T-helper 2 cell treated with Interferon-gamma antibody and Interleukin-4, amounts not matched to agents 5 μg/mL and 100 μg/mL, for 36 hours (primary cell): ENCODE data around the gene FARP1.
A peak's percentile ranks its signal among the peaks of the same experiment; 100 is the strongest.

Experiments used
- DNase-seq: peaks from one replicate; pipeline ENCODE4 v3.0.0; 2021; ENCODE audit warnings: low spot score
- H3K27ac Mint-ChIP-seq: one replicate; pipeline ENCODE4 v1.8.0; 2021; ENCODE audit warnings: mild to moderate bottlenecking, mixed read lengths
- H3K27me3 Mint-ChIP-seq: one replicate; pipeline ENCODE4 v1.8.0; 2021; ENCODE audit warnings: low read depth, mixed read lengths
- H3K36me3 Mint-ChIP-seq: one replicate; pipeline ENCODE4 v1.8.0; 2021; ENCODE audit warnings: low read depth, mixed read lengths
- H3K4me1 Mint-ChIP-seq: one replicate; pipeline ENCODE4 v1.8.0; 2021; ENCODE audit warnings: low read depth, mixed read lengths
- H3K4me3 Mint-ChIP-seq: one replicate; pipeline ENCODE4 v1.8.0; 2022; ENCODE audit warnings: mild to moderate bottlenecking, moderate library complexity, mixed read lengths
- H3K9me3 Mint-ChIP-seq: one replicate; pipeline ENCODE4 v1.8.0; 2021; ENCODE audit warnings: mixed read lengths

FARP1 gene

DNA sequence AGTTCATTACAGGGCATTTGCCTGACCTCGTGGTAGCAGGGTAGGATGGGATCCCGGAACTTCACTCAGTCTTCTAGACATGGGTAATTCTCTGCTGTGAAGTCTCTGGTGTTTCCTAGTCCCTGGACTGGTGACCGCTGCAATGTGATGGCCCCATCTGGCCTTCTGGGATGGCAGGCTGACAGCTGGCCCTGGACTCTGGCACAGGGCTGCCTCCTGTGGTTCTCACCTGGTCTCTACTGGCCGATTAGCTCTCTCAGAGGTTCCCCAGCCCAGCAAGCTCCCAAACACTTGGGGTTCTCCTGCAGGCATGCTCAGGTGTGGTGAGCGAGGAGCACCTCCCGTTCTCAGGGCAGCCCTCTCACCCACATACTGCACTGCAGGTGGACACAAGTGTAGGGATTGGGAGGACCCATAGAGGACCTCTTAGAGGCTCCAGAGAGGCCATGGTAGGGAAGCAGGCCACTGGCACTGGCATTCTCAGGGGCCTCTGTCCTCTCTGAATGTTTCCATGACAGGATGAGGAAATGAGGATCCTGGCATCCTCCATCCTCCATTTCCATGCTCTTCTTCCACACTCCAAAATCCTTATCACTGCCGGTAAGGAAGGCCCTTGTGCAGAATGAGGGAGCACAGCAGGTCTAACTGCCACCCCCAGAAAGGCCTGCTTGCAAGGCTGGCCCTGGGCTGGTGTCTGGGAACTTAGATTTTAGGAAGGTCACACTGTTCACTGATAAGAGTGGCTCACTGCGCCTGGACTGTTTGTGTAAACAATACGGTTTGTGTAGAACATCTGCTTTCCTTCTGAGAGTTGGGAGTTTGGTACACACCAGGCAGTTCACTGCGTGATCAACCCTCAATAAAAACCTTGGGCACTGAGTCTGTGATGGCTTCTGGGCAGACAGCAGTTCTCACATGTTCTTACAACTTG lies 31.5 kb upstream of the FARP1 start:
- Mint-ChIP-seq H3K27me3 (no peaks in the 10 kb centered on the region), H3K27ac (no peak overlapping the region), H3K36me3 (no peaks in the 10 kb centered on the region), H3K9me3 (no peaks in the 10 kb centered on the region), H3K4me1 (no peaks in the 10 kb centered on the region), H3K4me3 (no peak overlapping the region)
- DNase-seq: no peak

DNA sequence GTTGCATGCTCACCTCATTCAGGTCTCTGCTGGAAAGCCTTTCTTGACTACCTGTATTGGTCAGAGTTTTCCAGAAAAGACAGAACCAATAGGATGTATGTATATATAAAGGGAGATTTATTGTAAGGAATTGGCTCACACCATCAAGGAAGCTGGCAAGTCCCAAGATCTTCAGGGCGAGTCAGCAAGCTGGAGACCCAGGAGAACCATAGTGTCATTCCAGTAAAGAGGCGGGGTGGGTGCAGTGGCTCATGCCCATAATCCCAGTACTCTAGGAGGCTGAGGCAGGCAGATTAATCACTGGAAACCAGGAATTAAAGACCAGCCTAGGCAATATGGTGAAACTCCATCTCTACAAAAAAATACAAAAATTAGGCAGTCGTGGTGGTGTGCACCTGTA lies 30.4 kb upstream of the FARP1 start:
- no peak for DNase-seq
- Mint-ChIP-seq H3K27me3 (no peaks in the 10 kb centered on the region), H3K4me3 (no peak overlapping the region), H3K9me3 (no peaks in the 10 kb centered on the region), H3K36me3 (no peaks in the 10 kb centered on the region), H3K27ac (no peak overlapping the region), H3K4me1 (no peaks in the 10 kb centered on the region)

DNA sequence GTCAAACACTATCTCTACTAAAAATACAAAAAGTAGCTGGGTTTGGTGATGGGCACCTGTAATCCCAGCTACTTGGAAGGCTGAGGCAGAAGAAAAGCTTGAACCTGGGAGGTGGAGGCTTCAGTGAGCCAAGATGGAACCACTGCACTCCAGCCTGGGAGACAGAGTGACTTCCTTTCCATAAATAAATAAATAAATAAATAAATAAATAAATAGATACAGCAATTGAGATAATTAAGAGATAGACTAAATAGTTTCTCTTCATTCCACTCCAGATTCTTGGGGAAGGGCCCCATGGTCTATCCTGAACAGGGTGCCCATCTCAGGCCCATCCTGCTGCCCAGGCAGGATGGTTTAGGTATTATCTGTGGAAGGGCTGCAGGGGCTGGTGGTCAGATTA lies 24.0 kb upstream of the FARP1 start:
- no peak for DNase-seq
- Mint-ChIP-seq H3K27me3 (no peaks in the 10 kb centered on the region), H3K9me3 (peaks cover 3% of the 10 kb centered on the region), H3K36me3 (no peaks in the 10 kb centered on the region), H3K27ac (no peak overlapping the region), H3K4me1 (no peaks in the 10 kb centered on the region), H3K4me3 (no peak overlapping the region)

DNA sequence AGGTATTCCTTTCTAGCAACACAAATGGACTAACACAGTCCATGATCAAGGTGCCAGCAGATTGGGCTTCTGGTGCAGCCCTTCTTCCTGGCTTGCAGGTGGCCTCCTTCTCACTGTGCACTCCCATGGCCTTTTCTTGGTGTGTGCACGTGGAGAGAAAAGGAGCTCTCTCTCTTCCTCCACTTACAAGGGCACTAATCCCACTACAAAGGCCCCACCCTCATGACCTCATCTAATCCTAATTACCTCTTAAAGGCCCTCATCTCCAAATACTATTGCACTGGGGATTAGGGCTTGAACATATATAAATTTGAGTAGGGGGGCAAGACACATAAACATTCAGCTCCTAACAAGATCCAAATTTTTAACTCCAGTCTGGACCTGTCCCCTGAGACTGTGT lies 19.7 kb upstream of the FARP1 start:
- H3K4me1 Mint-ChIP-seq: no peaks in the 10 kb centered on the region
- no peaks in the 10 kb centered on the region for H3K27me3 Mint-ChIP-seq
- peaks cover 11% of the 10 kb centered on the region for H3K9me3 Mint-ChIP-seq
- H3K27ac Mint-ChIP-seq: no peak overlapping the region
- no peak for DNase-seq
- no peaks in the 10 kb centered on the region for H3K36me3 Mint-ChIP-seq
- no peak overlapping the region for H3K4me3 Mint-ChIP-seq

DNA sequence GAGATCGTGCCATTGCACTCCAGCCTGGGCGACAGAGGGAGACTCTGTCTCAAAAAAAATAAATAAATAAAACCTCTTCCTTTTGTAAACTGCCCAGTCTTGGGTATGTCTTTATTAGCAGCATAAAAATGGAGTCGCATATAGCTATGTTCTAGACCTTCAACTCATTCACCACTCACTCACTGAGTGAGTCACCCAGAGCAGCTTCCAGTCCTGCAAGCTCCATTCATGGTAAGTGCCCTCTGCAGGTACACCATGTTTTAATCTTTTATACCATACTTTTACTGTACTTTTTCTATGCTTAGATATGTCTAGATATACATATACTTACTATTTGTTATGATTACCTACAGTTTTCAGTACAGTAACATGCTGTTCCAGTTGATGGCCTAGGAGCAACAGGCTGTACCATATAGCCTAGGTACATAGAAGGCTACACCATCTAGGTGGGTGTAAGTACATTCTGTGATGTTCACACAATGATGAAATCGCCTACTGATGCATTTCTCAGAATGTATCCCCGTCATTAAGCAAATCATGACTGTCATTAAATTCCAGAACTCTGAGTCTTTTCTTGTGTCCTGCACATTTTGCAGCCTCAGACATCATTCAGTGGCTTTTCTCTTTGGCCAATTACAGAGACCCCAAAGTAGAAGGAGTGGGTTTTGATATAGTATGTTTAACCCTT lies 13.7 kb upstream of the FARP1 start:
- no peaks in the 10 kb centered on the region for H3K4me1 Mint-ChIP-seq
- no peak overlapping the region for H3K4me3 Mint-ChIP-seq
- peaks cover 4% of the 10 kb centered on the region for H3K9me3 Mint-ChIP-seq
- H3K27me3 Mint-ChIP-seq: peaks cover 8% of the 10 kb centered on the region
- H3K36me3 Mint-ChIP-seq: no peaks in the 10 kb centered on the region
- no peak for DNase-seq
- H3K27ac Mint-ChIP-seq: no peak overlapping the region

DNA sequence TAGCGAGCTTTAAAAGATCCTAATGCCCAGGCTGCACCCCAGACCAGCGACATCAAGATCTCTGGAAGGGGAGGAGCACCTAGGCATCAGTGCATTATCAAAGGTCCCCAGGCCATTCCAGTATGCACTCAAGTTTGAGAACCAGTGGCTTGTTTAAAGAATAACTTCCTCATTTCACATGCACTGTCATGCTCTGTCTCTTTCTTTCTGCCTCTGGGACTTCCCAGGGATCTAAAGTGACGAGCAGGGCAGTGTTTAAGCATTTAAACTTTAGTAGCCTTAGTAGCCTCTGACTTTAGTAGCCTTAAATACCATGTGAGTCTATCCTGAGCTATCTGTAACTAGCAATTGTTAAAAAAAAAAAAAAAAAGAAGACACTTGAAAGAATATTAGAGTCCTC lies 8.9 kb upstream of the FARP1 start:
- Mint-ChIP-seq H3K4me1 (no peaks in the 10 kb centered on the region), H3K27me3 (peaks cover 18% of the 10 kb centered on the region), H3K27ac (no peak overlapping the region), H3K36me3 (no peaks in the 10 kb centered on the region), H3K9me3 (no peaks in the 10 kb centered on the region), H3K4me3 (no peak overlapping the region)
- no peak for DNase-seq

DNA sequence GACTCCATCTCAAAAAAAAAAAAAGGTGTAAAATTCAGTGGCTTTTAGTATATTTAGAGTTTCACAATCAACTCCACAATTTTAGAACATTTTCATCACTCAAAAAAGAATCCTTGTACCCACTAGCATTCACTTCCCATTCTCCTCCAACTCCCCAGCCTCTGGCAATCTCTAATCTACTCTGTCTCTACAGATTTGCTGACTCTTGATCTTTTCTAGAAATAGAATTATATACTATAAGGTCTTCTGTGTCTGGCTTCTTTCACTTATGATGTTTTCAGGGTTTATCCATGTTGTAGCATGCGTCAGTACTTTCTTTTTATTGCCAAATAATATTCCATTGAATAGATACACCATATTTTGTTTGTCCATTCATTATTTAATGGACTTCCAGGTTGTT lies 8.0 kb upstream of the FARP1 start:
- no peaks in the 10 kb centered on the region for H3K4me1 Mint-ChIP-seq
- no peak overlapping the region for H3K4me3 Mint-ChIP-seq
- no peak for DNase-seq
- no peaks in the 10 kb centered on the region for H3K36me3 Mint-ChIP-seq
- H3K9me3 Mint-ChIP-seq: no peaks in the 10 kb centered on the region
- H3K27ac Mint-ChIP-seq: no peak overlapping the region
- H3K27me3 Mint-ChIP-seq: peaks cover 26% of the 10 kb centered on the region

DNA sequence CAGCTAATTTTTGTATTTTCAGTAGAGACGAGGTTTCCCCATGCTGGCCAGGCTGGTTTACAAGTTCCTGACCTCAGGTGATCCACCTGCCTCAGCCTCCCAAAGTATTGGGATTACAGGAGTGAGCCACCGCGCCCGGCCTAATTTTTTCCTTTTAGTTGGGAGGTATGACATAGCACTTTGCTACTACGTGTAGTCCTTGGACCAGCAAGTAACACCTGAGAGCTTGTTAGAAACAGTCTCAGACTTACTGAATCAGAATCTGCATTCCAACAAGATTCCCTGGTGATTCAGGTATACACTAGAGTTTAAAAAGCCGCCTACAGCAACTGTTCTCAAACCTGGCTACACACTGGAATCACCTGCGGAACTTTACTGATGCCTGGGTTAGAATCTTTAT lies 1.8 kb upstream of the FARP1 start:
- Mint-ChIP-seq H3K4me1 (peaks cover 7% of the 10 kb centered on the region), H3K4me3 (no peak overlapping the region), H3K27me3 (peaks cover 64% of the 10 kb centered on the region), H3K27ac (no peak overlapping the region), H3K9me3 (no peaks in the 10 kb centered on the region), H3K36me3 (no peaks in the 10 kb centered on the region)
- no peak for DNase-seq

DNA sequence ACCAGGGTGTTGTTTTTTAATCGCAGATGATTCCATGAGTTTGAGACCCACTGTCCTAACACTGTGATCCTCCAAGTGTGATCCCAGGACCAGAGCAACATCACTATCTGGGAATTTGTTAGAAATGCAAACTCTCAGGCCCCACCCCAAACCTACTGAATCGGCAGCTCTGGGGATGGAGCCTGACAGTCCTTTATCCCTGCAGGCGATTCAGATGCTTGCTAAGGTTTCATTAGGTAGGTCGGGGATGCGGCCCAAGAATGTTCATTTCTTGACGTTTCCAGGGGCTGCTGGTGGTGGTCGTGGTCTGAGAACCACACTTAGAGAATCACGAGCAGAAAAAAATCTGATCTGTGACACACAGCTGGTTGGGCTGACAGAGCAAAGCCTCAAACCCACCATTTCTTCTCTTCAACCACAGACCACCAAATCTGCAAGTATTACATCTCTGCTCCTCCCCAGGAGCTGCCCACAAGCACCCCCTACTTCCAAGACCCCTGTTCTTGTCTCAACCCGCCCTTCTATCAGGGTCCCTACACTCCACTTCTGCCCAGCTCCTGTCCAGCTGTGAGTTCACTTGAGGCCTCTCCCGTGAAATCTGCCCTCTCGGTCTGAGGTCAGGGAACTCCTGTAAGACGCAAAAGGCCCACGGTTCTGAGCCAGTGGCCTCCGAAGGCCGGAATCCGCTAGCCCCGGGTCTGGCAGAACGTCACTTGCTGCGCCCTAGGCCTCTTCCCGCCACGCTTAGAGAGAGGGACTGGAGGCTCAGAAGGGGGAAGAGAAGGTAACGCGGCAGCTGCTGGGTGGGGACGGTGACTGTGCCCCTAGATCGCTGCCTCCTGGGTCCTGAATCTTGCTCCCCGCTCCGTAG lies 1.1 kb upstream of the FARP1 start:
- Mint-ChIP-seq H3K27me3 (peaks cover 68% of the 10 kb centered on the region), H3K4me1 (peaks cover 7% of the 10 kb centered on the region), H3K9me3 (no peaks in the 10 kb centered on the region), H3K27ac (no peak overlapping the region), H3K4me3 (peak overlapping the region; percentile 63), H3K36me3 (no peaks in the 10 kb centered on the region)
- no peak for DNase-seq

DNA sequence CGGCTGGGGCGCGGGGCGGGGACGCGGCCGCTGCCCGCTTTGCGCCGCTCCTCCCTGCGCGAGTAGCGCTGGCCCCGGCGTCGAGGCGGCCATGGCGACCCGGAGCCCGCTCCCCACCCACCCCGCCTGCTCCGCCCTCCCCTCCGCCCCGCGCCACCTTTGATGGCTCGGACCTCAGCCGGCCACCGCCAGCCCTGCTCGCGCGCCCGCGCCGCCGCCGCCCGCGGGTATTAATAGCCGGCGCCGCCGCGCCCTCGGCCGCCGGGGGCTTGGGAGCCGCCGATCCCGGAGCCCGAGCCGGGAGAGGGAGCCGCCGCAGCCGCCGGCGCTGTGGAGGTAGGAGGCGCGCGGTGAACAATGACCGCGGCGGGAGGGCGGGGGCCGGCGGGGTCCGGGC lies 261 bp downstream of the FARP1 start:
- Mint-ChIP-seq H3K36me3 (no peaks in the 10 kb centered on the region), H3K4me3 (no peak overlapping the region), H3K27ac (no peak overlapping the region), H3K27me3 (peaks cover 69% of the 10 kb centered on the region), H3K9me3 (no peaks in the 10 kb centered on the region), H3K4me1 (peaks cover 7% of the 10 kb centered on the region)
- no peak for DNase-seq

DNA sequence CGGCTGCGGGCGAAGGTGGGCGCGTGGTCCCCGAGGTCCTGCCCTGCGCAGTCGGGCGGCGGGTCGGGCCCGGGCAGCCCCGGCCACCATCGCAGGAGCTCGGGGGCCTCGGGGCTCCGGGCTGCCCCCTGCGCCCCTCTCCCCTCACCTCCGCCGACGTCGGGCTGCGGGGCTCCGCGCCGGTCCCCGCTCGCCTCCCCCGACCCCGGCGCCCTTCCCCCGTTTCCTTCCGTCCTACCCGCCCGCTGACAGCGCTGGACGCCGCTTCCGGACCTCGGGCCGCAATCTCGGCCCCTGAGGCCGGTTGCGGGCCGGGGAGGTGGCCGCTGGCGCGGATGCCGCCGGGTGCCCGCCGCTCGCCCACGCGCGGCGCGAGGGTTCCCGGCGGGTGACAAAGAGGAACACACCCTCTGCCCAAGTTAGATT lies 720 bp downstream of the FARP1 start:
- no peak for DNase-seq

DNA sequence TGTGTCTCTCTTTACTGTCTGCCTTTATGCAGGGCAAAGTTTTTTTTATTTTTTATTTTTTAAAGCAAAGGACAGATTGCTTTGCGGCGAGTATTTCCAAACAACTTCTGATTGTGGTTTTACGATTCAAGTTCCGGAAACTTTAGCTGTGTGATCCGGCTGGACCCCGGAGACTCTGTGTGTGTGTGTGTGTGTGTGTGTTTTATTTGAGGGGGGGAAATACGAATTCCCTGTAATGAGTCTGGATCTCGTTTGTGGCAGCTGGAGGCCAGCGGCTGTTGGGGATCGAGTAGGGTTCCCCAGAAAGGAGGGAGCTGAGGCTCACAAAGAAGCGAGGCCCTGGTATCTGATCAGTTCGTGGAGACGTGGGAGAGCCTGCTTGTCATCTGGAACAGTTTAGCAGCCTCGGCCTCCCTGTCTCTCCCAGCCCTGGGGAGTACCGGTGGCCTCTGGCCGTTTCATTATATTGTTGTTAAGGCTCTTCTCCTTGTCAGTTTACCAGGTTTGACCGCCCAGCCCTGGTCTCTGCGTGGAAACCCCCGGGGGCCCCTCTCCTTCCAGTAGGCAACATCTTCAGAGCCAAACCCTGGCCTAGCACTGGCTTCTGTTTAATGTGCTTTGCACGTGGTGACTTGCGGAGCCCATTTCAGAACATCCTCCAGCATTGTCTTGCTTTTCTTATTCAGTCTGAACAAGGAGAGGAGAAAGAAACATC lies 1.3 kb downstream of the FARP1 start:
- H3K4me3 Mint-ChIP-seq: peak overlapping the region; percentile 69
- no peak overlapping the region for H3K27ac Mint-ChIP-seq
- peaks cover 69% of the 10 kb centered on the region for H3K27me3 Mint-ChIP-seq
- H3K4me1 Mint-ChIP-seq: peaks cover 7% of the 10 kb centered on the region
- no peaks in the 10 kb centered on the region for H3K36me3 Mint-ChIP-seq
- no peaks in the 10 kb centered on the region for H3K9me3 Mint-ChIP-seq
- DNase-seq: no peak

More for the DNA sequence above, 720 bp downstream of the FARP1 start:
- Mint-ChIP-seq H3K9me3 (no peaks in the 10 kb centered on the region), H3K27me3 (peaks cover 68% of the 10 kb centered on the region), H3K4me1 (peaks cover 7% of the 10 kb centered on the region), H3K4me3 (peak overlapping the region; percentile 69), H3K27ac (no peak overlapping the region), H3K36me3 (no peaks in the 10 kb centered on the region)

DNA sequence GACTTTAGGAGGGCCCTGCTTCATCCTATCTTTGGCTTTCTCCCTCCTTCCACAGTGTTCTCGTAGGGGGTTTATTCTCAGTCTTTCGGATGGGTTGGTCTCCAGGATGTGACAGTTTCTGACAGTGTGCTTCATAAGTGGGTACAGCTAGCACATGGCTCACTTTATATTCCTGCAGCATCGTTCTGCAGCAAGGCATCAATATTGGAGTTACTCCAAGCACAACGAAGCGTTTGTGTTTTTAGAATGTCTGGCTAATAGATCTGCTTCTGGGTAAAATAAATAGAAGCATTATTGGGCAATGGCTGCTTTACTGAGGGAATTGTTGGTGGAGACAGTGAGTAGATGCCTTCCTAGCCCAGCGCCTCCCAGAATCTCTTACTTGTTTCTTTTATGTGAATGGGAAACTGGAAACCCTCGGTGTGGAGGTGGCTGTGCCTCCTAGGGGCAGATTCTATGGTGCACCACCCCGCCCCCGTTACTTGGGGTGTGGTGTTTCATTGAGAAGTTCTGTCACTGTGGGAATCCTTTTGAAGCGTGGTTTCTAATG lies 2.0 kb downstream of the FARP1 start:
- Mint-ChIP-seq H3K4me1 (peaks cover 7% of the 10 kb centered on the region), H3K27me3 (peaks cover 65% of the 10 kb centered on the region), H3K9me3 (no peaks in the 10 kb centered on the region), H3K27ac (no peak overlapping the region), H3K36me3 (no peaks in the 10 kb centered on the region), H3K4me3 (peak overlapping the region; percentile 1)
- DNase-seq: no peak
